HG03520 (cell line): Measurements from ENCODE around the gene MCU.
"Not testable (repeated sequence)": the region's sequence is repeated elsewhere in the genome, so short reads cannot be mapped to it uniquely, and the experiment has no call there.

Experiments used
- ATAC-seq: cut with Tn5 transposase; IDR thresholded peaks from one replicate; pipeline ENCODE4 v1.9.1; 2021; ENCODE audit warnings: mild to moderate bottlenecking, moderate library complexity; ENCODE audit not compliant: unreplicated experiment

MCU gene

GRCh38 chr10:72729528-72729927 lies 37.6 kb downstream of the MCU start:
- ATAC-seq = peak; percentile 68

- ATAC-seq = no peak
These were observed 38.5 kb downstream of the MCU start for GRCh38 chr10:72730479-72730878.

- no peak for ATAC-seq
These were observed 40.0 kb downstream of the MCU start for GRCh38 chr10:72731916-72732419.

GRCh38 chr10:72732521-72732920 lies 40.6 kb downstream of the MCU start:
- ATAC-seq = no peak

- no peak for ATAC-seq
These were observed 42.0 kb downstream of the MCU start for GRCh38 chr10:72733989-72734388.

- no peak for ATAC-seq
These were observed 43.5 kb downstream of the MCU start for GRCh38 chr10:72735288-72735936.

- ATAC-seq = no peak
These were observed 44.4 kb downstream of the MCU start for GRCh38 chr10:72736176-72736827.

- ATAC-seq = no peak
These were observed 44.9 kb downstream of the MCU start for GRCh38 chr10:72736828-72737220.

- ATAC-seq = not testable (repeated sequence)
These were observed 45.4 kb downstream of the MCU start for GRCh38 chr10:72737357-72737756.

- ATAC-seq = no peak
These were observed 46.5 kb downstream of the MCU start for GRCh38 chr10:72738486-72738885.

- ATAC-seq = no peak
These were observed 48.6 kb downstream of the MCU start for GRCh38 chr10:72740528-72740927.

GRCh38 chr10:72742092-72742491 lies 50.1 kb downstream of the MCU start:
- no peak for ATAC-seq

GRCh38 chr10:72742797-72743196 lies 50.9 kb downstream of the MCU start:
- no peak for ATAC-seq

GRCh38 chr10:72744566-72744965 lies 52.6 kb downstream of the MCU start:
- ATAC-seq = no peak

- ATAC-seq = no peak
These were observed 54.8 kb downstream of the MCU start for GRCh38 chr10:72746426-72747363.

- no peak for ATAC-seq
These were observed 55.6 kb downstream of the MCU start for GRCh38 chr10:72747521-72747920.

- ATAC-seq = no peak
These were observed 61.9 kb downstream of the MCU start for GRCh38 chr10:72753760-72754231.

- no peak for ATAC-seq
These were observed 62.5 kb downstream of the MCU start for GRCh38 chr10:72754275-72755032.

- no peak for ATAC-seq
These were observed 64.9 kb downstream of the MCU start for GRCh38 chr10:72756674-72757385.

- no peak for ATAC-seq
These were observed 65.8 kb downstream of the MCU start for GRCh38 chr10:72757732-72758131.
